ENCODE measurements around the gene ADSL.

GRCh38 chr22:40403651-40404050 is 57.4 kb downstream of the ADSL start:
- no peak for TF ChIP-seq CTCF (IDR thresholded peaks at IDR 0.05)
- no peak for TF ChIP-seq POLR2A (IDR thresholded peaks at IDR 0.05)
